Neuronal stem cell (in vitro differentiated cells): ENCODE results near the gene RNF144A.
"Not testable (repeated sequence)": the region's sequence is repeated elsewhere in the genome, so short reads cannot be mapped to it uniquely, and the experiment has no call there.

Experiments
- DNase-seq: peaks from one replicate; pipeline ENCODE4 v3.0.0-alpha.2; 2013; ENCODE audit warnings: low spot score
- H2AFZ ChIP-seq: one replicate; pipeline ENCODE4 v1.6.1; 2013; ENCODE audit warnings: mild to moderate bottlenecking, low read length, inconsistent platforms
- H2AK5ac ChIP-seq: 2 replicates; pipeline ENCODE4 v1.6.1; 2013; ENCODE audit warnings: low read depth, mild to moderate bottlenecking, inconsistent platforms, low read length, moderate library complexity, mixed read lengths
- H2BK120ac ChIP-seq: 2 replicates; pipeline ENCODE4 v1.6.1; 2013; ENCODE audit warnings: low read depth, mild to moderate bottlenecking, inconsistent platforms, low read length, moderate library complexity, mixed read lengths
- H2BK12ac ChIP-seq: one replicate; pipeline ENCODE4 v1.6.1; 2013; ENCODE audit warnings: low read length, inconsistent platforms
- H2BK15ac ChIP-seq: 2 replicates; pipeline ENCODE4 v1.6.1; 2013; ENCODE audit warnings: mild to moderate bottlenecking, low read length, inconsistent platforms, mixed read lengths
- H2BK5ac ChIP-seq: one replicate; pipeline ENCODE4 v1.6.1; 2013; ENCODE audit warnings: inconsistent platforms, mild to moderate bottlenecking, low read length, moderate library complexity
- H3K14ac ChIP-seq: one replicate; pipeline ENCODE4 v1.6.1; 2013; ENCODE audit warnings: low read length, inconsistent platforms
- H3K18ac ChIP-seq: 2 replicates; pipeline ENCODE4 v1.6.1; 2013; ENCODE audit warnings: low read length, inconsistent platforms
- H3K23ac ChIP-seq: 2 replicates; pipeline ENCODE4 v1.6.1; 2013; ENCODE audit warnings: low read depth, mild to moderate bottlenecking, mixed read lengths, low read length, inconsistent platforms; ENCODE audit not compliant: poor library complexity
- H3K27ac ChIP-seq: replicated peaks from 3 replicates; pipeline ENCODE4 v1.5.1; 2013; ENCODE audit warnings: low read length, inconsistent platforms
- H3K27me3 ChIP-seq, 3 experiments: 2 replicates each; pipeline ENCODE4 v1.6.1; 2013; ENCODE audit warnings: low read length in 3 of 3, mild to moderate bottlenecking in 2 of 3, inconsistent platforms in 1 of 3, low read depth in 1 of 3, mixed read lengths in 1 of 3, moderate library complexity in 1 of 3; ENCODE audit not compliant: control insufficient read depth in 3 of 3, insufficient read depth in 3 of 3
- H3K36me3 ChIP-seq, 2 donors: replicated peaks in 1 of 2; 2 replicates each; pipeline ENCODE4 v1.6.1; 2013; ENCODE audit warnings: low read length in 2 of 2; ENCODE audit not compliant: control insufficient read depth in 2 of 2, insufficient read depth in 2 of 2
- H3K4ac ChIP-seq: 2 replicates; pipeline ENCODE4 v1.6.1; 2013; ENCODE audit warnings: inconsistent platforms, mild to moderate bottlenecking, low read length, moderate library complexity
- H3K4me1 ChIP-seq, 2 donors: 1 replicate in 1 of 2; 2 replicates in 1 of 2; pipeline ENCODE4 v1.6.1; 2013; ENCODE audit warnings: low read length in 2 of 2, low read depth in 1 of 2; ENCODE audit not compliant: control insufficient read depth in 2 of 2, insufficient read depth in 1 of 2
- H3K4me2 ChIP-seq: one replicate; pipeline ENCODE4 v1.6.1; 2013; ENCODE audit warnings: mild to moderate bottlenecking, low read length, inconsistent platforms; ENCODE audit not compliant: insufficient read depth, poor library complexity, severe bottlenecking
- H3K4me3 ChIP-seq, 2 donors: 2 replicates each; pipeline ENCODE4 v1.5.1; 2013; ENCODE audit warnings: low read length in 2 of 2, mild to moderate bottlenecking in 2 of 2, inconsistent platforms in 1 of 2, moderate library complexity in 1 of 2
- H3K79me1 ChIP-seq: one replicate; pipeline ENCODE4 v1.6.1; 2013; ENCODE audit warnings: low read depth, mild to moderate bottlenecking, inconsistent platforms, low read length, moderate library complexity
- H3K9ac ChIP-seq: one replicate; pipeline ENCODE4 v1.6.1; 2013; ENCODE audit warnings: mild to moderate bottlenecking, low read depth, low read length, inconsistent platforms; ENCODE audit not compliant: poor library complexity
- H3K9me3 ChIP-seq, 2 donors: replicated peaks in 1 of 2; 2 replicates each; pipeline versions ENCODE3 to v1.6.1; 2013; ENCODE audit warnings: low read length in 2 of 2, mild to moderate bottlenecking in 2 of 2, inconsistent platforms in 1 of 2, low read depth in 1 of 2, mixed read lengths in 1 of 2, moderate library complexity in 1 of 2; ENCODE audit not compliant: control insufficient read depth in 2 of 2, insufficient read depth in 1 of 2
- H4K8ac ChIP-seq: one replicate; pipeline ENCODE4 v1.6.1; 2013; ENCODE audit warnings: low read depth, mild to moderate bottlenecking, inconsistent platforms, low read length, moderate library complexity
- H4K91ac ChIP-seq: one replicate; pipeline ENCODE4 v1.6.1; 2013; ENCODE audit warnings: low read length, low read depth, mild to moderate bottlenecking, inconsistent platforms; ENCODE audit not compliant: poor library complexity
- WGBS, 2 donors: extraction: QIAGEN DNeasy Blood & Tissue Kit; methylation state at CpG; one replicate each; pipeline ENCODE4 v1.1.7; 2013; ENCODE audit warnings: missing lambda C conversion rate in 2 of 2, mixed read lengths in 1 of 2; ENCODE audit not compliant: insufficient read length in 2 of 2, insufficient replicate concordance in 1 of 2; ENCODE audit errors: extremely low coverage in 2 of 2; 5-methylcytosine and 5-hydroxymethylcytosine counted together

The RNF144A gene

DNA sequence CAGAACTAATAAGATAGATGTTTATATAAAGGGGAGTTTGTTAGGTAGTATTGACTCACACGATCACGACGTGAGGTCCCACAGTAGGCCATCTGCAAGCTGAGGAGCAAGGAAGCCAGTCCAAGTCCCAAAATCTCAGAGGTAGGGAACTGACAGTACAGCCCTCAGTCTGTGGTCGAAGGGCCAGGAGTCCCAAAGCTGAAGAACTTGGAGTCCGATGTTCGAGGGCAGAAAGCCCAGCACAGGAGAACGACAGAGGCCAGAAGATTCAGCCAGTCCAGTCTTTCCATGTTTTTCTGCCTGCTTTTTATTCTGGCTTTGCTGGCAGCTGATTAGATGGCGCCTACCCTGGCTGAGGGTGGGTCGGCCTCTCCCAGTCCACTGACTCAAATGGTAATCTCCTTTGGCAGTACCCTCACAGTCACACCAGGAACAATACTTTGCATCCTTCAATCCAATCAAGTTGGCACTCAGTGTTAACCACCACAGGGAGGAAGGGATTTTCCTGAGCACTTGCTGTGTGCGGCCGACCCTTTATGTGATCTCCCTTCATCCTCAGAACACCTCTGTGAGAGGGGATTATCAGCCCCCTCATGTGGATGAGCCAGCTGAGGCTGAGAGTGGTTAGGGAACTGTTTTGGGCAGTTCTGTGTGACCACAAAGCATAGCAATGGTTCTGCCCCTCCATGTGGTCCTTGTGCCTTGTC is 78.3 kb downstream of the RNF144A start:
- H3K27ac ChIP-seq = no peak overlapping the region
- H2AK5ac ChIP-seq = no peak overlapping the region
- WGBS, 2 donors = no CpG with 5 or more reads among the region's 11 CpGs
- no peak overlapping the region for H2BK120ac ChIP-seq
- no peak overlapping the region for H3K9ac ChIP-seq
- H3K79me1 ChIP-seq = no peaks in the 10 kb centered on the region
- no peak overlapping the region for H3K4ac ChIP-seq
- no peak overlapping the region for H3K4me2 ChIP-seq
- DNase-seq = no peak
- peaks cover 9 to 13% of the 10 kb centered on the region in 2 donors for H3K4me1 ChIP-seq
- no peak overlapping the region for H3K14ac ChIP-seq
- H4K91ac ChIP-seq = no peak overlapping the region
- H3K4me3 ChIP-seq = no peak overlapping the region
- no peak overlapping the region for H2AFZ ChIP-seq
- H2BK5ac ChIP-seq = no peak overlapping the region
- no peak overlapping the region for H3K23ac ChIP-seq
- H3K27me3 ChIP-seq = no peaks in the 10 kb centered on the region
- peaks cover 1 to 11% of the 10 kb centered on the region in 2 donors for H3K9me3 ChIP-seq
- no peak overlapping the region for H2BK15ac ChIP-seq
- peaks cover 12 to 53% of the 10 kb centered on the region in 2 donors for H3K36me3 ChIP-seq
- H3K18ac ChIP-seq = no peak overlapping the region
- H4K8ac ChIP-seq = no peak overlapping the region
- no peak overlapping the region for H2BK12ac ChIP-seq

DNA sequence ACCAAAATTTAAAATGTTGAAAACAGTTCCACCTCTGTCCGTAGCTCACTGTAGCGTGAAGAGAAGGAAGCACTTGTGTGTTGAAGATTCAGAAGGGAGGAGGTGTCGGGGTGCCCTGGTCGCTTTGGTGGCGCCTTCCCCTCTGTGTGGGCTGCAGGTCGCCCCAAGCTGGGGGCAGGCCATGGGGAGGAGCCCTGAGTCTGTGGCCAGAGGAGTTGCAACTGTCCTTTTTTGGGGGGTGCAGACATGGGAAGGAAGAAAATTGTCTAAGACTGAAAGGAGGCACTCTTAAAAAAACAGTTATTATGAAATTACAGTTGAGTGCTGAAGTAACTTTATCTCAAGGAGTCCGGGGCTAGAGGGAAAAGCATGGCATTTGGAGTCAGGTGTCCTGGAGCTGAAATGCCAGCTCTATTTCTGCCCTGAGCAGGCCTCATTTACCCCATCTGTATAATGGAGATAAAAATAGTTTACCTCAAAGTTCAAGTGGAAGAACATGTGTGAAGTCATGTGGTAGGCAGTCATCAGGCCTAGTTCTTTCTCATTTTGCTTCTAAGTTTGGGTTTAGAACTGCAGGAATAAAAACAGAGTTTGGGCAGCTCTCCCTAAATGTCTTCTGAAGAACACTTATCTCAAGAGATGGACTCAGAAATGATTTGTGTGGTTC is 82.1 kb downstream of the RNF144A start:
- DNase-seq = no peak
- no peaks in the 10 kb centered on the region for H3K9me3 ChIP-seq
- no peak overlapping the region for H2AK5ac ChIP-seq
- H4K8ac ChIP-seq = no peak overlapping the region
- H3K18ac ChIP-seq = no peak overlapping the region
- H2AFZ ChIP-seq = no peak overlapping the region
- no peaks in the 10 kb centered on the region for H3K79me1 ChIP-seq
- H3K4me1 ChIP-seq = peaks cover 3 to 6% of the 10 kb centered on the region in 2 donors
- no peaks in the 10 kb centered on the region for H3K27me3 ChIP-seq
- no peak overlapping the region for H3K4me2 ChIP-seq
- H2BK12ac ChIP-seq = no peak overlapping the region
- no peak overlapping the region for H3K14ac ChIP-seq
- no CpG with 5 or more reads among the region's 7 CpGs for whole genome bisulfite sequencing, 2 donors
- H3K36me3 ChIP-seq = peaks cover 4 to 47% of the 10 kb centered on the region in 2 donors
- no peak overlapping the region for H3K4ac ChIP-seq
- H3K27ac ChIP-seq = no peak overlapping the region
- no peak overlapping the region for H3K23ac ChIP-seq
- no peak overlapping the region for H2BK15ac ChIP-seq
- H3K4me3 ChIP-seq = no peak overlapping the region
- no peak overlapping the region for H2BK120ac ChIP-seq
- H3K9ac ChIP-seq = no peak overlapping the region
- no peak overlapping the region for H2BK5ac ChIP-seq
- no peak overlapping the region for H4K91ac ChIP-seq

DNA sequence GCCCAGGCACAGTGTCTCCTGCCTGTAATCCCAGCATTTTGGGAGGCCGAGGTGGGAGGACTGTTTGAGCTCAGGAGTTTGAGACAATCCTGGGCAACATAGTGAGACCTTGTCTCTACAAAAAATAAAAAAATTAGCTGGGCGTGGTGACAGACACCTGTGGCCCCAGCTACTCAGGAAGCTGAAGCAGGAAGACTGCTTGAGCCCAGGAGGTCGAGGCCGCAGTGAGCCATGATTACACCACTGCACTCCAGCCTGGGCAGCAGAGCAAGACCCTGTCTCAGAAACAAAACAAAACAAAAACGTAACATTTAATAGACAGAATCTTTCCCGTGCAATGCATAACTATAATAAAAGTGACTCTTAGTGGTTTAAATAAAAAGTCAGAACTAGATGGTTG is 84.2 kb downstream of the RNF144A start:
- H3K27me3 ChIP-seq, DNase-seq, H2BK15ac ChIP-seq, H2AFZ ChIP-seq, H4K8ac ChIP-seq, H4K91ac ChIP-seq, H3K9me3 ChIP-seq, H3K4me2 ChIP-seq, H2BK120ac ChIP-seq, H3K4me1 ChIP-seq, H3K23ac ChIP-seq, H3K4ac ChIP-seq, H3K9ac ChIP-seq, H3K27ac ChIP-seq, H3K79me1 ChIP-seq, H2BK5ac ChIP-seq, H2AK5ac ChIP-seq, H2BK12ac ChIP-seq, H3K18ac ChIP-seq, H3K4me3 ChIP-seq, H3K14ac ChIP-seq: not testable (repeated sequence)
- no CpG with 5 or more reads among the region's 6 CpGs for WGBS, 2 donors
- H3K36me3 ChIP-seq = peaks cover 4 to 54% of the 10 kb centered on the region in 2 donors

DNA sequence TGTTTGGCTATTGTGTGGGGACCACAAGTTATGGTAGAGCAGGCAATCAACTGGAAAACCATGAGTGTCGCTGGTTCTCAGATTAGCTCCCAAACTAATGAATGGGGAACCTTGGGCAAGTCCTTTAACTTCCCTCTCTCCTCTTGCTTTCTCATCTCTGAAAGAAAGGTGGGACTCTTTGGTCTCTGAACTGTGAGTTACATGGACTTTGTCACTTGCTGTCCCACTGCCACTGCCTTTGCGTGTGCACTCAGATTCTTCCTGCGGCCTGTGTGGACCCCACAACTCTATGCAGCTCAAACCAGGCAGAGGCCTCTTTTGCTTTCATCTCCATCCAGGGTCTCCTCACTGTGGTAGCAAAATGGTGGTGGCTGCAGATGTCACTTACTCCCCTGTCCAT is 86.7 kb downstream of the RNF144A start:
- H2BK5ac ChIP-seq = no peak overlapping the region
- no peaks in the 10 kb centered on the region for H3K79me1 ChIP-seq
- no peak overlapping the region for H3K4ac ChIP-seq
- no peak overlapping the region for H2BK120ac ChIP-seq
- no peak overlapping the region for H4K91ac ChIP-seq
- no peak overlapping the region for H3K4me2 ChIP-seq
- H2BK15ac ChIP-seq = no peak overlapping the region
- peaks cover 4 to 57% of the 10 kb centered on the region in 2 donors for H3K36me3 ChIP-seq
- no peaks in the 10 kb centered on the region for H3K27me3 ChIP-seq
- no CpG with 5 or more reads among the region's 3 CpGs for WGBS, 2 donors
- no peak overlapping the region for H3K9ac ChIP-seq
- H2AK5ac ChIP-seq = no peak overlapping the region
- H3K18ac ChIP-seq = no peak overlapping the region
- peaks cover 0 to 1% of the 10 kb centered on the region in 2 donors for H3K9me3 ChIP-seq
- no peak overlapping the region for H3K23ac ChIP-seq
- no peak overlapping the region for H3K4me3 ChIP-seq
- H2AFZ ChIP-seq = no peak overlapping the region
- H3K27ac ChIP-seq = no peak overlapping the region
- H3K14ac ChIP-seq = no peak overlapping the region
- no peak for DNase-seq
- H3K4me1 ChIP-seq = peaks cover 0 to 3% of the 10 kb centered on the region in 2 donors
- H2BK12ac ChIP-seq = no peak overlapping the region
- H4K8ac ChIP-seq = no peak overlapping the region
